Upper lobe of left lung (tissue), 6 donors: Measurements from ENCODE around the gene PRM3. TPM values are rescaled to one million over a fixed set of nuclear protein-coding genes. Genes with fewer than 3 reads are reported as not detected.

Experiments used
- ATAC-seq, 2 donors: fragments of 200-7000 bp; cut with Tn5 transposase; one replicate each; pipeline ENCODE4 v1.9.1; 2022; ENCODE audit warnings: mild to moderate bottlenecking in 2 of 2, moderate library complexity in 2 of 2; ENCODE audit not compliant: low FRiP score in 2 of 2
- DNase-seq, 2 donors: peaks; one replicate each; pipeline ENCODE4 v3.0.0-alpha.2; 2019 to 2020
- H3K27ac ChIP-seq, 4 donors: fragments of 200-600 bp; sonication (generic); one replicate each; pipeline ENCODE4 v1.5.1; 2016 to 2019
- H3K27me3 ChIP-seq, 4 donors: fragments of 200-600 bp; sonication (generic); one replicate each; pipeline ENCODE4 v1.5.1; 2017 to 2019
- H3K36me3 ChIP-seq, 4 donors: fragments of 200-600 bp; sonication (generic); one replicate each; pipeline ENCODE4 v1.5.1; 2016 to 2019
- H3K4me1 ChIP-seq, 4 donors: fragments of 200-600 bp; sonication (generic); one replicate each; pipeline ENCODE4 v1.5.1; 2018 to 2019
- H3K4me3 ChIP-seq, 4 donors: fragments of 200-600 bp; sonication (generic); one replicate each; pipeline ENCODE4 v1.5.1; 2017 to 2019; ENCODE audit warnings: mild to moderate bottlenecking in 2 of 4, moderate library complexity in 1 of 4
- H3K9me3 ChIP-seq, 4 donors: fragments of 200-600 bp; sonication (generic); one replicate each; pipeline ENCODE4 v1.5.1; 2018 to 2019
- CTCF ChIP-seq, 6 experiments: fragments of 450-650 bp in 4 of 6; fragments of 200-600 bp in 2 of 6; sonication (generic) in 2 of 6; IDR thresholded peaks; one replicate each; pipeline ENCODE4 v1.5.1; 2016 to 2019; ENCODE audit warnings: antibody characterized with exemption in 6 of 6
- EP300 ChIP-seq, 4 donors: sonication (generic); formaldehyde crosslinking; IDR thresholded peaks; one replicate each; pipeline ENCODE4 v1.5.1; 2017; ENCODE audit warnings: antibody characterized with exemption in 4 of 4, control low read depth in 2 of 4
- POLR2A ChIP-seq, 4 donors: fragments of 450-650 bp; IDR thresholded peaks; one replicate each; pipeline ENCODE4 v1.5.1; 2016 to 2017; ENCODE audit warnings: antibody characterized with exemption in 4 of 4, mild to moderate bottlenecking in 2 of 4
- POLR2AphosphoS5 ChIP-seq, 2 donors: sonication (generic); formaldehyde crosslinking; IDR thresholded peaks; one replicate each; pipeline ENCODE4 v1.5.1; 2017; ENCODE audit warnings: antibody characterized with exemption in 2 of 2
- WGBS, 2 donors: methylation state at CpG; one replicate each; pipeline ENCODE4 v1.1.5; 2017 to 2018; 5-methylcytosine and 5-hydroxymethylcytosine counted together
- total RNA-seq, 6 donors: library from RNA; depleted of rRNA in 4 of 6; stranded (reverse); fragments of >200 nt in 4 of 6; gene quantifications; one replicate each; pipeline versions ENCODE4 v1.1.0 to v1.2.1, GENCODE V29; 2016 to 2021
- donor health status: DM: no; HTN: no; CAD: no; lungs with moderate emphysema.
- donor health status: DM: no; HTN: yes; CAD: no; lungs with severe emphysema.

The PRM3 gene
- total RNA-seq, 6 donors from 2014 or later = not detected

GRCh38 chr16:11318817-11319216, 45.4 kb upstream of the PRM3 start:
- H3K4me3 ChIP-seq = no peak overlapping the region
- ATAC-seq (no peak), DNase-seq (no peak)
- no peaks in the 10 kb centered on the region for H3K9me3 ChIP-seq
- no peaks in the 10 kb centered on the region for H3K36me3 ChIP-seq
- H3K27me3 ChIP-seq = no peaks in the 10 kb centered on the region
- H3K27ac ChIP-seq = no peak overlapping the region
- WGBS, 2 donors = 94 to 97% methylated on average over 8 of the region's 8 CpGs
- H3K4me1 ChIP-seq = peaks cover 0 to 6% (median 2%) of the 10 kb centered on the region in 4 donors
- no peak for TF ChIP-seq CTCF (IDR thresholded peaks at IDR 0.05)
- no peak for TF ChIP-seq EP300 (IDR thresholded peaks at IDR 0.05)
- no peak for TF ChIP-seq POLR2AphosphoS5 (IDR thresholded peaks at IDR 0.05)
- TF ChIP-seq POLR2A (IDR thresholded peaks at IDR 0.05) = no peak

- no peaks in the 10 kb centered on the region for H3K9me3 ChIP-seq
- H3K4me3 ChIP-seq = no peak overlapping the region
- ATAC-seq = no peak
- WGBS, 2 donors = 79 to 89% methylated on average over 16 to 23 of the region's 23 CpGs
- TF ChIP-seq CTCF (IDR thresholded peaks at IDR 0.05) (no peak), POLR2A (IDR thresholded peaks at IDR 0.05) (no peak), EP300 (IDR thresholded peaks at IDR 0.05) (no peak), POLR2AphosphoS5 (IDR thresholded peaks at IDR 0.05) (no peak)
- no peak overlapping the region for H3K27ac ChIP-seq
- no peaks in the 10 kb centered on the region for H3K36me3 ChIP-seq
- DNase-seq = no peak
- peaks cover 14 to 20% (median 17%) of the 10 kb centered on the region in 4 donors for H3K4me1 ChIP-seq
- no peaks in the 10 kb centered on the region for H3K27me3 ChIP-seq
Measured at GRCh38 chr16:11316331-11317015, 43.0 kb upstream of the PRM3 start.

- WGBS, 2 donors = 46 to 70% methylated on average over 6 to 13 of the region's 13 CpGs
- H3K27ac ChIP-seq = no peak overlapping the region
- no peaks in the 10 kb centered on the region for H3K9me3 ChIP-seq
- H3K36me3 ChIP-seq = no peaks in the 10 kb centered on the region
- H3K4me1 ChIP-seq = peaks cover 19 to 27% (median 23%) of the 10 kb centered on the region in 4 donors
- no peak for DNase-seq
- ATAC-seq = no peak
- H3K4me3 ChIP-seq = no peak overlapping the region
- H3K27me3 ChIP-seq = no peaks in the 10 kb centered on the region
- no peak for TF ChIP-seq CTCF (IDR thresholded peaks at IDR 0.05)
- TF ChIP-seq POLR2AphosphoS5 (IDR thresholded peaks at IDR 0.05) = no peak
- TF ChIP-seq POLR2A (IDR thresholded peaks at IDR 0.05) = no peak
- TF ChIP-seq EP300 (IDR thresholded peaks at IDR 0.05) = no peak
Measured at GRCh38 chr16:11315510-11315909, 42.1 kb upstream of the PRM3 start.

- H3K9me3 ChIP-seq = no peaks in the 10 kb centered on the region
- 96 to 98% methylated on average over 6 of the region's 8 CpGs for WGBS, 2 donors
- TF ChIP-seq POLR2A (IDR thresholded peaks at IDR 0.05) = no peak
- H3K27me3 ChIP-seq = no peaks in the 10 kb centered on the region
- DNase-seq (no peak), ATAC-seq (no peak)
- no peak overlapping the region for H3K4me3 ChIP-seq
- H3K36me3 ChIP-seq = no peaks in the 10 kb centered on the region
- no peak overlapping the region for H3K27ac ChIP-seq
- H3K4me1 ChIP-seq = peaks cover 27 to 38% (median 30%) of the 10 kb centered on the region in 4 donors
Measured at GRCh38 chr16:11314309-11314894, 41.0 kb upstream of the PRM3 start.

- peaks cover 32 to 43% (median 35%) of the 10 kb centered on the region in 4 donors for H3K4me1 ChIP-seq
- H3K36me3 ChIP-seq = no peaks in the 10 kb centered on the region
- WGBS, 2 donors = 92 to 94% methylated on average over 7 to 9 of the region's 9 CpGs
- no peaks in the 10 kb centered on the region for H3K9me3 ChIP-seq
- DNase-seq (no peak), ATAC-seq (no peak)
- H3K27ac ChIP-seq = no peak overlapping the region
- TF ChIP-seq POLR2AphosphoS5 (IDR thresholded peaks at IDR 0.05) (no peak), EP300 (IDR thresholded peaks at IDR 0.05) (no peak), CTCF (IDR thresholded peaks at IDR 0.05) (no peak), POLR2A (IDR thresholded peaks at IDR 0.05) (no peak)
- no peak overlapping the region for H3K4me3 ChIP-seq
- H3K27me3 ChIP-seq = no peaks in the 10 kb centered on the region
Measured at GRCh38 chr16:11313493-11314308, 40.3 kb upstream of the PRM3 start.
